ENCODE data around the gene NR2C1. TPM values are rescaled to one million over a fixed set of nuclear protein-coding genes. Genes with fewer than 3 reads are reported as not detected.

Gene NR2C1
- total RNA-seq, 1 experiment from 2014 or later, result 33.7 TPM

- Histone ChIP-seq H3K4me3 (replicated peaks in 1 of 2; ENCODE audit: low read depth in 1 of 2, low read length in 2 of 2) (no peak overlapping the region), H3K9me3 (ENCODE audit: control insufficient read depth in 1 of 2, insufficient read depth in 1 of 2, low read depth in 1 of 2, low read length in 2 of 2) (no peaks in the 10 kb centered on the region), H3K4me2 (ENCODE audit: low read length) (no peak overlapping the region), H2AFZ (ENCODE audit: low read depth, low read length, poor library complexity, severe bottlenecking) (no peak overlapping the region), H3K27ac (ENCODE audit: low read depth, low read length) (no peak overlapping the region), H3K9me2 (ENCODE audit: insufficient read depth) (no peaks in the 10 kb centered on the region), H3K79me2 (ENCODE audit: insufficient read depth, low read length) (peaks cover 10% of the 10 kb centered on the region), H3K4me1 (ENCODE audit: control insufficient read depth in 1 of 2, insufficient read depth in 2 of 2, low read length in 2 of 2) (peaks cover 0 to 6% of the 10 kb centered on the region in 2 experiments; a peak in 2 of 4 replicates), H3K27me3 (ENCODE audit: insufficient read depth, low read length) (no peaks in the 10 kb centered on the region), H3K36me3 (ENCODE audit: control insufficient read depth in 1 of 2, insufficient read depth in 2 of 2, low read length in 2 of 2) (no peaks in the 10 kb centered on the region), H3K9ac (ENCODE audit: low read length) (no peak overlapping the region), H4K20me1 (ENCODE audit: insufficient read depth) (no peaks in the 10 kb centered on the region)
- RAD21 ChIA-PET (ENCODE audit: low non-redundant PET in 1 of 2, low total read pairs in 2 of 2, uncharacterized antibody in 2 of 2, unreplicated experiment in 2 of 2), result no interaction called here
- POLR2A ChIA-PET, result no interaction called here
- intact Hi-C loops (cut with micrococcal nuclease), result no loop called here
- no peak for ATAC-seq
- no peak for DNase-seq (ENCODE audit: low read depth, low spot score)
- no peak for TF ChIP-seq CBX3 (IDR thresholded peaks at IDR 0.05; ENCODE audit: low read depth)
- TF ChIP-seq ZNF274 (IDR thresholded peaks at IDR 0.05; ENCODE audit: low read depth, low read length), result no peak
- no peak for TF ChIP-seq RAD21 (IDR thresholded peaks at IDR 0.05; ENCODE audit: low read depth)
- TF ChIP-seq ELF1 (IDR thresholded peaks at IDR 0.05; ENCODE audit: borderline replicate concordance, low read depth), result no peak
- TF ChIP-seq SRF (IDR thresholded peaks at IDR 0.05; ENCODE audit: low read depth), result no peak
- no peak for TF ChIP-seq CTCF (IDR thresholded peaks at IDR 0.05 in 2 of 3, conservative IDR thresholded peaks at IDR 0.05 in 1 of 3; ENCODE audit: borderline replicate concordance in 1 of 3, insufficient read depth in 1 of 3, low read depth in 2 of 3, low read length in 2 of 3)
- TF ChIP-seq MAX (IDR thresholded peaks at IDR 0.05), result no peak
- no peak for TF ChIP-seq YY1 (IDR thresholded peaks at IDR 0.05; ENCODE audit: extremely low read depth, insufficient replicate concordance, low read depth, low read length)
- no peak for TF ChIP-seq EZH2 (IDR thresholded peaks at IDR 0.05)
- TF ChIP-seq ZFX (IDR thresholded peaks at IDR 0.05), result no peak
- no peak for TF ChIP-seq POLR2A (IDR thresholded peaks at IDR 0.05; ENCODE audit: borderline replicate concordance, extremely low read depth, insufficient read depth, insufficient read length)
- TF ChIP-seq EZH2phosphoT487 (IDR thresholded peaks at IDR 0.05; ENCODE audit: borderline replicate concordance), result no peak
- TF ChIP-seq TCF7L2 (IDR thresholded peaks at IDR 0.05; ENCODE audit: borderline replicate concordance, extremely low read depth, insufficient read depth, insufficient read length), result no peak
- TF ChIP-seq ZBTB33 (IDR thresholded peaks at IDR 0.05; ENCODE audit: extremely low read depth, insufficient replicate concordance, low read length), result no peak
- TF ChIP-seq SP1 (IDR thresholded peaks at IDR 0.05; ENCODE audit: low read depth), result no peak
- BruUV-seq (replicated peaks), result no TSS peak
- CTCF ChIA-PET, result no interaction called here
Measured at GRCh38 chr12:95077341-95077740, 3.9 kb upstream of the NR2C1 start.
